ENCODE data around the gene THAP7. TPM values are rescaled to one million over a fixed set of nuclear protein-coding genes. Genes with fewer than 3 reads are reported as not detected.

THAP7 gene
- total RNA-seq, 1 donor from 2014 or later = 29.0 TPM

DNA sequence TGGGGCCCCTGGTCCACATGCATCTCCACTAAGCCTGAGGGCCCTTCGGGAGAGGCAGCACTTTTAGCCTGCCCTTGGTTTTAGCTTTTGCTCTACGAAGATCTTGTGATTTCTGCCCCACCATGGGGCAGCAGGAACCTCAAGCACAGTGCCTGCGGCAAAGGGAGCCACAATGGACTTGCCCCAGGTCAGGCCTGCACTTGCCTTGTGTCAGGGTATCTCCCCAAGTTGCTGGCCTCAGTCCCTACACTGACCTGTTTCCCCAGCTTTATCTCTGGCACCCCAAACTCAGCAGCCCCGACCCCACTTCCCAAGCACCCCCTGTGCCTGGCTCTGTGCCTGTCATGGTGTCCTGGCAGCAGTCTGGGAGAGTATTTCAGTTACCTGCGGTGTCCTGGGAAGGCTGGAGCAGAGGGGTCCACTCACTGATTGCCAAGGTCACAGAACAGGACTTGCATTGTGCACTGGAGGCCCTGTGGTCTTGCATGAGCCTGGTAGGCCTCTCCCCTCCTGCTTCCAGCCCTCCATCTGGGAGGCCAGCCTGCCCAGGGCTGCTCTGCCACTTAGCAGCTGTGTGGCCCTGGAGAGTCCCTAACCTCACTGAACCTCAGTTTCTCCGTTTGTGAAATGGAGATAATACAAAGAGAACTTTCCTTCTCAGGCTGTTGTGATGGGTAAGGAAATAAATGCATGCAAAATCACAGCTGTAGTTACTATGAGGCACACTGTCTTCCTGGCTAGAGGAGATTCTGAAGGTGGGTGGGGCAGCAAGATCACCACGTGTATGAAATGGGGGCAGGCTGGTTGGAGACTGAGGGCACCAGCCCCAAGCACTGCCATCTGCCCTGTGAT, 38.5 kb downstream of the THAP7 start:
- no peak for FAIRE-seq

DNA sequence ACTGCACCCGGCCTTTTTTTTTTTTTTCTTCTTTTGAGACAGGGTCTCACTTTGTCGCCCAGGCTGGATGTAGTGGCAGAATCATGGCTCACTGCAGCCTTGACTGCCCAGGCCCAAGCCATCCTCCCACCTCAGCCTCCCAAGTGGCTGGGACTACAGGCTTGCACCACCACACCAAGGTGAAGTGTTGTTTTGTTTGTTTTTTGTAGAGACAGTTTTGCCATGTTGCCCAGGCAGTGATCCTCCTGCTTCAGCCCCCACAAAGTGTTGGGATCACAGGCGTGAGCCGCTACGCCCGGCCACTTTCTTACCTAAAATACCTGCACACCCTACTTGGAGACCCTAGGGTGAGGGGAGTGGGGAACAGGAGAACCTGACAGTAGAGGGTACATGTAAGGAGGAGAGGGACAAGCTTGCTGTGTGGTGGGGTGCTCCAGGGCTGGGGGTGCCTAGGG, 39.4 kb downstream of the THAP7 start:
- Histone ChIP-seq H3K27me3 (ENCODE audit: control insufficient read depth, insufficient read depth, low read length) (no peaks in the 10 kb centered on the region), H3K36me3 (ENCODE audit: control insufficient read depth, insufficient read depth, low read length) (peaks cover 1% of the 10 kb centered on the region), H3K4me3 (ENCODE audit: low read depth, low read length) (no peak overlapping the region)
- FAIRE-seq (no peak), DNase-seq (ENCODE audit: low read depth) (no peak)
- TF ChIP-seq CTCF (IDR thresholded peaks at IDR 0.05; ENCODE audit: insufficient read depth, low read length, severe bottlenecking) = no peak

More for the DNA sequence above, 38.5 kb downstream of the THAP7 start:
- no peak for DNase-seq (ENCODE audit: low read depth)
- no peak for TF ChIP-seq CTCF (IDR thresholded peaks at IDR 0.05; ENCODE audit: insufficient read depth, low read length, severe bottlenecking)
- peaks cover 1% of the 10 kb centered on the region for H3K36me3 ChIP-seq (ENCODE audit: control insufficient read depth, insufficient read depth, low read length)
- no peaks in the 10 kb centered on the region for H3K27me3 ChIP-seq (ENCODE audit: control insufficient read depth, insufficient read depth, low read length)
- H3K4me3 ChIP-seq (ENCODE audit: low read depth, low read length) = no peak overlapping the region

GRCh38 chr22:20960609-20961008, 41.3 kb downstream of the THAP7 start:
- H3K27me3 ChIP-seq (ENCODE audit: control insufficient read depth, insufficient read depth, low read length) = no peaks in the 10 kb centered on the region
- DNase-seq (ENCODE audit: low read depth) (no peak), FAIRE-seq (no peak)
- no peak overlapping the region for H3K4me3 ChIP-seq (ENCODE audit: low read depth, low read length)
- H3K36me3 ChIP-seq (ENCODE audit: control insufficient read depth, insufficient read depth, low read length) = peaks cover 1% of the 10 kb centered on the region
- no peak for TF ChIP-seq CTCF (IDR thresholded peaks at IDR 0.05; ENCODE audit: insufficient read depth, low read length, severe bottlenecking)

DNA sequence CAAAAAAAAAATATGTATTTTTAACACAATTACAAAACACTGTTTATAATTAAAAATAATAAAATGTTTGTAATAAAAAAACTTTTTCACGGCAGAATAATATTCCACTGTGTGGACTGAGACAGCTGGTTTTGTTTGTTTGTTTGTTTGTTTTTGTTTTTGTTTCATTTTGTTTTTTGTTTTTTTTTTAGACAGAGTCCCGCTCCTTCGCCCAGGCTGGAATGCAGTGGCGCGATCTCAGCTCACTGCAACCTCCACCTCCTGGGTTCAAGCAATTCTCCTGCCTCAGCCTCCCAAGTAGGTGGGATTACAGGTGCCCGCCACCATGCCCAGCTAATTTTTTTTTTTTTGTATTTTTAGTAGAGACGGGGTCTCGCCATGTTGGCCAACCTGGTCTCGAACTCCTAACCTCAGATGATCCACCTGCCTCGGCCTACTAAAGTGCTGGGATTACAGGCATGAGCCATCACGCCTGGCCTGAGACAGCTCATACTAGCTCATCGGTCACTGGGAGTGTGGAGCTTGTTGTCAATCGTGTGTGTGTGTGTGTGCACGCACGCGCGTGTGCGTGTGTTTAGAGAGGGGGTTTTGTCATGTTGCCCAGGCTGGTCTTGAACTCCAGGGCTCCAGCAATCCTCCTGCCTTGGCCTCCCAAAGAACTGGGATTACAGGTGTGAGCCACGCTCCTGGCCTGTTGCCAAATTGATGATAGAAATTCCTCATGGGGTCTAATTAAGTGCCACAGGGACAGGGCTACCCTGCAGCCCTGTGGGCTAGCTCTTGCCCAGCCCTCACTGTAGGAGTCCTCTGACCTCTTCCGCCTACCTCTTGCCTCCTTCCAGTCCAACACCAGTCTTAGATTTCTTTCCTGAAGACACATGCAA, 42.1 kb downstream of the THAP7 start:
- DNase-seq (ENCODE audit: low read depth) (no peak), FAIRE-seq (no peak)
- no peak overlapping the region for H3K4me3 ChIP-seq (ENCODE audit: low read depth, low read length)
- no peak for TF ChIP-seq CTCF (IDR thresholded peaks at IDR 0.05; ENCODE audit: insufficient read depth, low read length, severe bottlenecking)
- H3K36me3 ChIP-seq (ENCODE audit: control insufficient read depth, insufficient read depth, low read length) = peaks cover 1% of the 10 kb centered on the region
- H3K27me3 ChIP-seq (ENCODE audit: control insufficient read depth, insufficient read depth, low read length) = no peaks in the 10 kb centered on the region

DNA sequence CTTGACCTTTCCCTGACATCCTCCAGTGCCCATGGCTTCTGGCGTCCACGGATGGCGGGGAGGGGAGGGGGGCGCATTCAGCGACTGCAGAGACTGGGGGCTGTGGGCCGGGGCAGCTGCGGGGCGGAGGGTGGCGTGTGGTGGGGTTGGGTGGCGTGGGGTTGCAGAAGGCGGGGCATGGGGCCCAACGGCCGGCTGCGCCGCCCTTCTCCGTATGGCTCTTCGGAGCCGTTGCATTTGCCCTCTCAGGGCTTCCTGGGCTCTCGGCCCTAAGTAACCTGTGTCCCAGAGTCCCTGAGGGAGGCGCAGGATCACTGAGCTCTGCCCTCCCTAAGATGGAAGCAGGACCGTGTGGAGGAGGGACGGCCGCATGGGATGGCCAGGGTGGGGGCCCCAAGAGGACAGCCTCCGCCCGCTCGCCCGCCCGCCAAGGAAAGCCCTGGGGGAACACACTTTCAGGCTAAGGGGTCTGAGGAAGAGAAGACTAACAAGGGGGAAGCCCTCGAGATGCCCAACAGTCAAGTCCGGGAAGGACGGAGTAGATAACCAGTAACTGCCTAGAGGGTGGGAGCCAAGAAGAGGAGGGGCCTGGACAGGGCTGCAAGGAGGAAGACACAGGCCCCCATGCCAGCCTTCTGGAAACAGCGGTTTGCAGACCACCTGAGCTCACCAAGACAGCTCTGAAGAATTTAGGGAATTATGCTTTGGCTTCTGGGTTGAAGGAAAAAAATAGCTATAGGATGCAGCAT, 44.1 kb downstream of the THAP7 start:
- TF ChIP-seq CTCF (IDR thresholded peaks at IDR 0.05; ENCODE audit: insufficient read depth, low read length, severe bottlenecking) = no peak
- H3K4me3 ChIP-seq (ENCODE audit: low read depth, low read length) = peak overlapping the region; percentile 93

More for the DNA sequence above, 44.1 kb downstream of the THAP7 start:
- DNase-seq (ENCODE audit: low read depth) = no peak
- H3K27me3 ChIP-seq (ENCODE audit: control insufficient read depth, insufficient read depth, low read length) = no peaks in the 10 kb centered on the region
- no peak for FAIRE-seq
- H3K36me3 ChIP-seq (ENCODE audit: control insufficient read depth, insufficient read depth, low read length) = peaks cover 2% of the 10 kb centered on the region

Measured in bronchial epithelial cell (primary cell).